ENCODE results near the gene LEF1. TPM values are rescaled to one million over a fixed set of nuclear protein-coding genes. Genes with fewer than 3 reads are reported as not detected.

The LEF1 gene
- polyA plus RNA-seq, 1 donor (not counting 4 experiments of a cell fraction or from before 2014, with no cell fraction given): 1.5 TPM

- H3K9me3 ChIP-seq (ENCODE audit: control insufficient read depth, low read depth, low read length): no peaks in the 10 kb centered on the region
- H3K36me3 ChIP-seq (ENCODE audit: control insufficient read depth in 2 of 2, extremely low read depth in 1 of 2, insufficient read depth in 2 of 2, low read length in 2 of 2): peaks cover 0 to 7% of the 10 kb centered on the region in 2 experiments
- FAIRE-seq: no peak
- H3K4me2 ChIP-seq (ENCODE audit: control insufficient read depth, extremely low read depth, insufficient read depth, low read depth, low read length): no peak overlapping the region
- TF ChIP-seq CTCF (optimal IDR thresholded peaks at IDR 0.05 in 1 of 3, IDR thresholded peaks at IDR 0.05 in 1 of 3, conservative IDR thresholded peaks at IDR 0.05 in 1 of 3; ENCODE audit: extremely low read depth in 1 of 3, insufficient read depth in 2 of 3, low read length in 3 of 3) (no peak), EZH2 (IDR thresholded peaks at IDR 0.05; ENCODE audit: low read length) (no peak)
- no peak overlapping the region for H3K27ac ChIP-seq (ENCODE audit: control insufficient read depth, insufficient read depth, low read length)
- dilution Hi-C loops (cut with MboI; ENCODE audit: extremely low pct_ligation_motif_present, low sequenced_read_pairs): no loop called here
- no peaks in the 10 kb centered on the region for H3K27me3 ChIP-seq (ENCODE audit: control insufficient read depth, extremely low read depth, insufficient read depth, low read length)
- peaks cover 35% of the 10 kb centered on the region for H3K79me2 ChIP-seq (ENCODE audit: control insufficient read depth, insufficient read depth, low read length)
- H3K4me3 ChIP-seq (ENCODE audit: control insufficient read depth in 2 of 3, extremely low read depth in 1 of 3, insufficient read depth in 2 of 3, low read depth in 1 of 3, low read length in 3 of 3): no peak overlapping the region
- DNase-seq (ENCODE audit: low read depth, low spot score): no peak
- no peak overlapping the region for H2AFZ ChIP-seq (ENCODE audit: control insufficient read depth, low read length)
- H3K4me1 ChIP-seq (ENCODE audit: control insufficient read depth, extremely low read depth, insufficient read depth, low read length): no peaks in the 10 kb centered on the region
- no peaks in the 10 kb centered on the region for H4K20me1 ChIP-seq (ENCODE audit: control insufficient read depth, extremely low read depth, insufficient read depth, low read length)
- H3K9ac ChIP-seq (ENCODE audit: control insufficient read depth, extremely low read depth, insufficient read depth, low read length): no peak overlapping the region
- H3K9me1 ChIP-seq (ENCODE audit: control insufficient read depth, extremely low read depth, insufficient read depth, low read length): peaks cover 3% of the 10 kb centered on the region
These were observed 170.9 kb downstream of the LEF1 start for GRCh38 chr4:107997794-107998193.

Other genes starting within 250 kb of the LEF1 start
- gene CYP2U1, start 237.4 kb downstream of the LEF1 start, polyA plus RNA-seq: 2.6 to 3.7 TPM (median 3.4 TPM) in 3 replicates
- gene HADH, start 179.0 kb downstream of the LEF1 start, polyA plus RNA-seq: 37.7 to 49.5 TPM (median 49.3 TPM) in 3 replicates